ENCODE data around the gene GJC2. TPM values are rescaled to one million over a fixed set of nuclear protein-coding genes. Genes with fewer than 3 reads are reported as not detected.

GJC2 gene
- polyA plus RNA-seq, 1 donor from 2014 or later = 2.3 TPM

- H3K9ac ChIP-seq (ENCODE audit: low read length) = no peak overlapping the region
- H3K9me3 ChIP-seq (ENCODE audit: low read length) = no peaks in the 10 kb centered on the region
- no peak overlapping the region for H3K27ac ChIP-seq (ENCODE audit: low read length)
- peaks cover 26% of the 10 kb centered on the region for H3K79me2 ChIP-seq (replicated peaks; ENCODE audit: insufficient read depth, low read length)
- TF ChIP-seq EP300 (conservative IDR thresholded peaks at IDR 0.05; ENCODE audit: poor library complexity, severe bottlenecking) = no peak
- no peak for TF ChIP-seq POLR2AphosphoS5 (IDR thresholded peaks at IDR 0.05)
- no peak for TF ChIP-seq CTCF (IDR thresholded peaks at IDR 0.05; ENCODE audit: poor library complexity, severe bottlenecking)
- TF ChIP-seq RAD21 (conservative IDR thresholded peaks at IDR 0.05) = no peak
- TF ChIP-seq, protein P1, sequence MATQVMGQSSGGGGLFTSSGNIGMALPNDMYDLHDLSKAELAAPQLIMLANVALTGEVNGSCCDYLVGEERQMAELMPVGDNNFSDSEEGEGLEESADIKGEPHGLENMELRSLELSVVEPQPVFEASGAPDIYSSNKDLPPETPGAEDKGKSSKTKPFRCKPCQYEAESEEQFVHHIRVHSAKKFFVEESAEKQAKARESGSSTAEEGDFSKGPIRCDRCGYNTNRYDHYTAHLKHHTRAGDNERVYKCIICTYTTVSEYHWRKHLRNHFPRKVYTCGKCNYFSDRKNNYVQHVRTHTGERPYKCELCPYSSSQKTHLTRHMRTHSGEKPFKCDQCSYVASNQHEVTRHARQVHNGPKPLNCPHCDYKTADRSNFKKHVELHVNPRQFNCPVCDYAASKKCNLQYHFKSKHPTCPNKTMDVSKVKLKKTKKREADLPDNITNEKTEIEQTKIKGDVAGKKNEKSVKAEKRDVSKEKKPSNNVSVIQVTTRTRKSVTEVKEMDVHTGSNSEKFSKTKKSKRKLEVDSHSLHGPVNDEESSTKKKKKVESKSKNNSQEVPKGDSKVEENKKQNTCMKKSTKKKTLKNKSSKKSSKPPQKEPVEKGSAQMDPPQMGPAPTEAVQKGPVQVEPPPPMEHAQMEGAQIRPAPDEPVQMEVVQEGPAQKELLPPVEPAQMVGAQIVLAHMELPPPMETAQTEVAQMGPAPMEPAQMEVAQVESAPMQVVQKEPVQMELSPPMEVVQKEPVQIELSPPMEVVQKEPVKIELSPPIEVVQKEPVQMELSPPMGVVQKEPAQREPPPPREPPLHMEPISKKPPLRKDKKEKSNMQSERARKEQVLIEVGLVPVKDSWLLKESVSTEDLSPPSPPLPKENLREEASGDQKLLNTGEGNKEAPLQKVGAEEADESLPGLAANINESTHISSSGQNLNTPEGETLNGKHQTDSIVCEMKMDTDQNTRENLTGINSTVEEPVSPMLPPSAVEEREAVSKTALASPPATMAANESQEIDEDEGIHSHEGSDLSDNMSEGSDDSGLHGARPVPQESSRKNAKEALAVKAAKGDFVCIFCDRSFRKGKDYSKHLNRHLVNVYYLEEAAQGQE (IDR thresholded peaks at IDR 0.05; ENCODE audit: borderline replicate concordance) = no peak
- TF ChIP-seq SMC3 (conservative IDR thresholded peaks at IDR 0.05; ENCODE audit: poor library complexity) = no peak
- no peak for TF ChIP-seq MXI1 (conservative IDR thresholded peaks at IDR 0.05; ENCODE audit: poor library complexity, severe bottlenecking)
- TF ChIP-seq EZH2 (IDR thresholded peaks at IDR 0.05; ENCODE audit: borderline replicate concordance, insufficient read depth, low read length, poor library complexity, severe bottlenecking) = no peak
- TF ChIP-seq TAF1 (IDR thresholded peaks at IDR 0.05; ENCODE audit: low read depth) = no peak
- H3K4me2 ChIP-seq (ENCODE audit: low read length) = no peak overlapping the region
- H4K20me1 ChIP-seq (ENCODE audit: insufficient read depth) = peaks cover 16% of the 10 kb centered on the region
- no peaks in the 10 kb centered on the region for H3F3A ChIP-seq (ENCODE audit: insufficient read depth, low read length, poor library complexity, severe bottlenecking)
- no peaks in the 10 kb centered on the region for H3K27me3 ChIP-seq (ENCODE audit: insufficient read depth, low read depth, low read length)
- H3K36me3 ChIP-seq (ENCODE audit: insufficient read depth, low read length) = no peaks in the 10 kb centered on the region
- no peak overlapping the region for H2AFZ ChIP-seq (ENCODE audit: low read depth, low read length)
- no peaks in the 10 kb centered on the region for H3K9me2 ChIP-seq (ENCODE audit: insufficient read depth, low read length)
- no peak overlapping the region for H3K4me3 ChIP-seq (ENCODE audit: low read length)
Measured at GRCh38 chr1:228144993-228145343, 4.8 kb upstream of the GJC2 start.

DNA sequence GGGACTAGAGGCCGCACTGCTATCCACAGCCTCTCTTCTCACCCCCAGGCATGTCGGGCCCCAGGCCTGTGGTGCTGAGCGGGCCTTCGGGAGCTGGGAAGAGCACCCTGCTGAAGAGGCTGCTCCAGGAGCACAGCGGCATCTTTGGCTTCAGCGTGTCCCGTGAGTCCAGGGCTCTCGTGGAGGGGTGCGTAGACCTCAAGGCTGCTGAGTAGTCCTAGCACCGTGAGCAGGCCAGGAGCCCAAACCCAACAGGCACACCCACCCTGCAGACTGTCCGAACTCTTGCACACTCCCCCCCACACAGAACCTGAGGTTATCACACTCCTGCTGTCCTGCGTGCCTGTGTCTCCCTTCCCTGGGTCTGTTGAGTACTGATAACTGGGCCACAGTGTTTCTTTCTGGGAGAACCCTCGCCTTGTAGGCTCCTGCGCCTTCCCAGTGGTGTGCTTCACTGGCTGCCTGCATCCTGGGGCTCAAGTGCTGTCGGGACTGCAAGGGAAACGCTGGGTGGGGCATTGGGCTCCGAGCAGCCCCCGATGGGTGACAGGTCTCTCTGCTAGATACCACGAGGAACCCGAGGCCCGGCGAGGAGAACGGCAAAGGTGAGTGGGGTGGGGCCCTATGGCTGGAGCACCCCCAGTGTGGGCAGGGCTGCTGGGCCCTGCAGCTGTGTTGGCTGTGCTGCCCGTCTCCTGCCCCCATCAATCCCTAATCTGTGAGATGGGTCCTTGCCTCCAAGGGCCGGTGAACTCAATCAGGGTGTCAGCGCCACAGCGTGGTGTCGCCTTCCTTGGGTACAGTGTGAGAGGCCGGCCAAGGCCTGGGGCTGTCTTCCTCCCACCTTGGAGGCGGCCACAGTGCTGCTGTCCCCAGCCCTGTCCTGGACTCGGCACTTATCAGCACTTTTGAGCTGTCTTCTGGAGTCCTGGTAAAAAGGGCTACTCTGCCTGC, 4.0 kb upstream of the GJC2 start:
- H3K27me3 ChIP-seq (ENCODE audit: insufficient read depth, low read depth, low read length) = no peaks in the 10 kb centered on the region
- H3K9me3 ChIP-seq (ENCODE audit: low read length) = no peaks in the 10 kb centered on the region
- H3K9ac ChIP-seq (ENCODE audit: low read length) = no peak overlapping the region
- H3K27ac ChIP-seq (ENCODE audit: low read length) = no peak overlapping the region
- peaks cover 26% of the 10 kb centered on the region for H3K79me2 ChIP-seq (replicated peaks; ENCODE audit: insufficient read depth, low read length)
- no peaks in the 10 kb centered on the region for H3K9me2 ChIP-seq (ENCODE audit: insufficient read depth, low read length)
- no peaks in the 10 kb centered on the region for H3K36me3 ChIP-seq (ENCODE audit: insufficient read depth, low read length)
- H3F3A ChIP-seq (ENCODE audit: insufficient read depth, low read length, poor library complexity, severe bottlenecking) = no peaks in the 10 kb centered on the region
- TF ChIP-seq RAD21 (conservative IDR thresholded peaks at IDR 0.05) = no peak
- TF ChIP-seq MXI1 (conservative IDR thresholded peaks at IDR 0.05; ENCODE audit: poor library complexity, severe bottlenecking) = no peak
- no peak for TF ChIP-seq EP300 (conservative IDR thresholded peaks at IDR 0.05; ENCODE audit: poor library complexity, severe bottlenecking)
- no peak for TF ChIP-seq CTCF (IDR thresholded peaks at IDR 0.05; ENCODE audit: poor library complexity, severe bottlenecking)
- TF ChIP-seq, protein P1 (IDR thresholded peaks at IDR 0.05; ENCODE audit: borderline replicate concordance) = no peak
- no peak for TF ChIP-seq TAF1 (IDR thresholded peaks at IDR 0.05; ENCODE audit: low read depth)
- TF ChIP-seq SMC3 (conservative IDR thresholded peaks at IDR 0.05; ENCODE audit: poor library complexity) = no peak
- no peak for TF ChIP-seq EZH2 (IDR thresholded peaks at IDR 0.05; ENCODE audit: borderline replicate concordance, insufficient read depth, low read length, poor library complexity, severe bottlenecking)
- TF ChIP-seq POLR2AphosphoS5 (IDR thresholded peaks at IDR 0.05) = no peak
- H3K4me2 ChIP-seq (ENCODE audit: low read length) = no peak overlapping the region
- H2AFZ ChIP-seq (ENCODE audit: low read depth, low read length) = no peak overlapping the region
- no peak overlapping the region for H3K4me3 ChIP-seq (ENCODE audit: low read length)
- H4K20me1 ChIP-seq (ENCODE audit: insufficient read depth) = peaks cover 16% of the 10 kb centered on the region

Measured in neural cell (in vitro differentiated cells).